ENCODE measurements around the gene TREML1.

DNA sequence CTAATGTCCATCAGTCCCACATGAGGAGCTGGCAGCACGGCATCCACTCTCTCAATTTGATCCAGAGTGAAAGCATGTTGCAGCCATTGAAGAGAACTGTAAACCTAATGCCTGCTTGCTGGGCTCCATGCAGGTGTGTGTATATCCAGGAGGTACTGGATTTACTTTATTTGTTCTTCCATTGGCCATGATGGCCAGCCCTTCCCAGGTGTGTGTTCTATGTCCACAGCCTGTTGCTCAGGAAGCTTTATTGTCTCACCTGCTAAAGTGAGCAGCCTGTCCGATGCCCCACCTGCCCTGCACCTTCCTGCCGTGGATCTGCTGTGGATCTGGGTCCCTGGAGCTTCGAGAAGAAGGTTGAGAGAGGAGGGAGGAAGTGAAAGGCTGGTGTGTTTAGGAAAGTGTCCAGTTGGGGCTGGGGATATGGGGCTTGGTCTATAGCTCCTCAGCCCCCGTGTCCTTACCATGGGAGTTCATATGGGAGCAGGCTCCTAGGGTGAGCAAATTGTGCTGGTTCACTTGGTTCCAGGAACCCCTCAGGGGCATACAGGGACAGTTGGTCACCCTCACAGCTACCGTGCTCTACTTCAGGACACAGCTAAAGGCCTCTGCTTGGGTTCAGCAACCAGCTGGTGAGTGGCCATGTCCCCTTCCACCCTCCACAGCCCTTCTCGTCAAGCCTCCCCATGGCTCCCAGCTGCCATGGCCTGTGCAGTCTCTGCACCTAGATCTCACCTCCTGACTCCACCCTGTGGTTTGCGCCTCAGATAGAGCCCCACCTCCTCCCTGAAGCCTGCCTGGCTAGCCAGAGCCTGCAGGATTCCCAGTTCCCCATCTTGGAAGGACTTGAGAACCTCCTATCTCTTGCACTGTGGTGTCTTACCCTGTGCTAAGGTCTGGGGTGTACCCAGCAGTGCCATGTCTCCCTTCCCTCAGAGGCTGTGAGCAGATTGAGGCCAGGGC, 34.1 kb upstream of the TREML1 start:
- no peak for TF ChIP-seq POLR2A (IDR thresholded peaks at IDR 0.05)
- TF ChIP-seq, protein P1, sequence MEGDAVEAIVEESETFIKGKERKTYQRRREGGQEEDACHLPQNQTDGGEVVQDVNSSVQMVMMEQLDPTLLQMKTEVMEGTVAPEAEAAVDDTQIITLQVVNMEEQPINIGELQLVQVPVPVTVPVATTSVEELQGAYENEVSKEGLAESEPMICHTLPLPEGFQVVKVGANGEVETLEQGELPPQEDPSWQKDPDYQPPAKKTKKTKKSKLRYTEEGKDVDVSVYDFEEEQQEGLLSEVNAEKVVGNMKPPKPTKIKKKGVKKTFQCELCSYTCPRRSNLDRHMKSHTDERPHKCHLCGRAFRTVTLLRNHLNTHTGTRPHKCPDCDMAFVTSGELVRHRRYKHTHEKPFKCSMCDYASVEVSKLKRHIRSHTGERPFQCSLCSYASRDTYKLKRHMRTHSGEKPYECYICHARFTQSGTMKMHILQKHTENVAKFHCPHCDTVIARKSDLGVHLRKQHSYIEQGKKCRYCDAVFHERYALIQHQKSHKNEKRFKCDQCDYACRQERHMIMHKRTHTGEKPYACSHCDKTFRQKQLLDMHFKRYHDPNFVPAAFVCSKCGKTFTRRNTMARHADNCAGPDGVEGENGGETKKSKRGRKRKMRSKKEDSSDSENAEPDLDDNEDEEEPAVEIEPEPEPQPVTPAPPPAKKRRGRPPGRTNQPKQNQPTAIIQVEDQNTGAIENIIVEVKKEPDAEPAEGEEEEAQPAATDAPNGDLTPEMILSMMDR (IDR thresholded peaks at IDR 0.05) = no peak
